Calu3 (cell line): Measurements from ENCODE around the gene TENM4. TPM values are rescaled to one million over a fixed set of nuclear protein-coding genes. Genes with fewer than 3 reads are reported as not detected.

Source experiments
- BruUV-seq: library from RNA; stranded (reverse); fragments of 400-500 nt; replicated peaks from 2 replicates; lab custom pipeline; 2021; lab: Mats Ljungman, UMichigan
- CTCF ChIA-PET: fragments of 300-600 bp; sonication (Branson Sonifier 250); formaldehyde crosslinking; loops from one replicate; lab custom pipeline; 2022; ENCODE audit warnings: antibody characterized with exemption; lab: Charles Lee
- DNase-seq: peaks from one replicate; pipeline ENCODE4 v3.0.0; 2022
- H3K27ac Mint-ChIP-seq: one replicate; pipeline ENCODE4 v1.8.0; 2022; ENCODE audit warnings: mixed read lengths; ENCODE audit not compliant: unreplicated experiment
- H3K27me3 Mint-ChIP-seq: one replicate; pipeline ENCODE4 v1.8.0; 2022; ENCODE audit warnings: mixed read lengths; ENCODE audit not compliant: unreplicated experiment
- H3K36me3 Mint-ChIP-seq: one replicate; pipeline ENCODE4 v1.8.0; 2022; ENCODE audit warnings: mild to moderate bottlenecking, moderate library complexity, mixed read lengths; ENCODE audit not compliant: insufficient read depth, unreplicated experiment
- H3K4me1 Mint-ChIP-seq: one replicate; pipeline ENCODE4 v1.8.0; 2022; ENCODE audit warnings: mild to moderate bottlenecking, low read depth, mixed read lengths; ENCODE audit not compliant: unreplicated experiment
- H3K4me3 Mint-ChIP-seq: one replicate; pipeline ENCODE4 v1.8.0; 2022; ENCODE audit warnings: mild to moderate bottlenecking, low read depth, moderate library complexity, mixed read lengths; ENCODE audit not compliant: unreplicated experiment
- H3K9me3 Mint-ChIP-seq: one replicate; pipeline ENCODE4 v1.8.0; 2022; ENCODE audit warnings: low read depth, mixed read lengths; ENCODE audit not compliant: unreplicated experiment
- CTCF ChIP-seq: fragments of 200-600 bp; IDR thresholded peaks from one replicate; pipeline ENCODE4 v1.8.0; 2022; ENCODE audit warnings: antibody characterized with exemption; ENCODE audit not compliant: unreplicated experiment
- intact Hi-C: fragments of 100-400 bp; cut with micrococcal nuclease; formaldehyde crosslinking; loops from one replicate; pipeline ENCODE4 v1.10.0; 2022; ENCODE audit not compliant: unreplicated experiment
- total RNA-seq: library from RNA; stranded (reverse); gene quantifications from 2 replicates; pipeline ENCODE4 v1.2.3, GENCODE V29; 2022

The TENM4 gene
- total RNA-seq, 1 experiment from 2014 or later = not detected

GRCh38 chr11:79362206-79362757, 78.5 kb downstream of the TENM4 start:
- intact Hi-C loops = no loop called here
- CTCF ChIA-PET = no interaction called here

GRCh38 chr11:79358258-79358657, 82.6 kb downstream of the TENM4 start:
- no peak for DNase-seq
- no peak for TF ChIP-seq CTCF
- no TSS peak for BruUV-seq
- peaks cover 19% of the 10 kb centered on the region for H3K27me3 Mint-ChIP-seq
- no peaks in the 10 kb centered on the region for H3K4me1 Mint-ChIP-seq
- no peaks in the 10 kb centered on the region for H3K36me3 Mint-ChIP-seq
- no peak overlapping the region for H3K4me3 Mint-ChIP-seq
- CTCF ChIA-PET = interaction anchor here (0.7 kb wide), 1 partner anchor 152 kb away, joined by 7 read pairs; no protein-coding TSS in a partner anchor
- H3K27ac Mint-ChIP-seq = no peak overlapping the region
- no peaks in the 10 kb centered on the region for H3K9me3 Mint-ChIP-seq
- intact Hi-C loops = no loop called here

More at GRCh38 chr11:79362206-79362757, 78.5 kb downstream of the TENM4 start:
- Mint-ChIP-seq H3K27ac (no peak overlapping the region), H3K4me1 (no peaks in the 10 kb centered on the region), H3K27me3 (peaks cover 19% of the 10 kb centered on the region), H3K4me3 (no peak overlapping the region), H3K9me3 (no peaks in the 10 kb centered on the region), H3K36me3 (no peaks in the 10 kb centered on the region)
- no TSS peak for BruUV-seq
- no peak for TF ChIP-seq CTCF
- no peak for DNase-seq

GRCh38 chr11:79353706-79354105, 87.1 kb downstream of the TENM4 start:
- no peaks in the 10 kb centered on the region for H3K9me3 Mint-ChIP-seq
- no peak overlapping the region for H3K27ac Mint-ChIP-seq
- no peak for TF ChIP-seq CTCF
- CTCF ChIA-PET = no interaction called here
- no peaks in the 10 kb centered on the region for H3K27me3 Mint-ChIP-seq
- no peaks in the 10 kb centered on the region for H3K4me1 Mint-ChIP-seq
- no peak overlapping the region for H3K4me3 Mint-ChIP-seq
- intact Hi-C loops = no loop called here
- no TSS peak for BruUV-seq
- no peaks in the 10 kb centered on the region for H3K36me3 Mint-ChIP-seq
- DNase-seq = no peak

GRCh38 chr11:79352349-79352703, 88.5 kb downstream of the TENM4 start:
- DNase-seq = no peak
- intact Hi-C loops = no loop called here
- Mint-ChIP-seq H3K4me3 (no peak overlapping the region), H3K27ac (no peak overlapping the region), H3K36me3 (no peaks in the 10 kb centered on the region), H3K9me3 (no peaks in the 10 kb centered on the region), H3K4me1 (no peaks in the 10 kb centered on the region), H3K27me3 (no peaks in the 10 kb centered on the region)
- TF ChIP-seq CTCF = no peak
- no TSS peak for BruUV-seq
- CTCF ChIA-PET = no interaction called here
